Hippocampal formation (tissue), 2 donors: ENCODE results near the gene GGCX.

Experiments
- DNase-seq, 2 donors: peaks; one replicate each; lab custom pipeline; 2025; lab: John Stamatoyannopoulos, UW

Gene GGCX

DNA sequence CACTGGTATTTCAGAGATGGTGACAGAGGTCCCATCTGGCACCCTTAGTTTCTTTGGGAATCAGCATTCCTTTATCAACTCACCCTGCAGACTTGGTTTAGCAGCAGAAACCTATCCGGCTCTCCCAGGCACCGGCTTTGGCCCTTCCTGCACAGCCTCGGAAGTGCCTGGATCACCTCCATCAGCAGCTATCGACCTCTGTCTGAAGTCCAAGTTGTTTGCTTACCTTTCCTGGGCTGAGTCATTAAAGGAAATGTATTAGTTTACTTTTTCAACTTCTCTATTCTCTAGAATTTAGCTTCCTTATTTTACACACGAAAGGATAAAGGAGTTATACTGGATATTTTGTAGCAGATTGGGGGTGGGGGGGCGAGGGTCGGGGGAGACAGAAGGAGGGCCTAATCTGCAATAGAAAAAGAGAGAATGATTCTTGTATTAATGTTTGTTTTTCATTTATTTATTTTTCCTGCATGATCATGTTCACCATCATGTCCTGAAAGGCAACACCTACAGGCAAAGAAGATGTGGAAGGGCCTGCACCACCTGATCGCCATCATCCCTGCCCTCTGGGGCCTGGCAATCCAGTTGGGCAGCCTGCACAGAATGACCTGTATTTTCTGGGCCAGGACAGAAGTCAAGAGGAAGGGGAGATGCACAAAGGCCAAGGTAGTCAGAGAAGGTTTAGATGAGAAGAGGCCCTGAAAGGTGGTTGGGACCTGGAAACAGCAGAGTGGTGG, 44.5 kb downstream of the GGCX start:
- no peak for DNase-seq

DNA sequence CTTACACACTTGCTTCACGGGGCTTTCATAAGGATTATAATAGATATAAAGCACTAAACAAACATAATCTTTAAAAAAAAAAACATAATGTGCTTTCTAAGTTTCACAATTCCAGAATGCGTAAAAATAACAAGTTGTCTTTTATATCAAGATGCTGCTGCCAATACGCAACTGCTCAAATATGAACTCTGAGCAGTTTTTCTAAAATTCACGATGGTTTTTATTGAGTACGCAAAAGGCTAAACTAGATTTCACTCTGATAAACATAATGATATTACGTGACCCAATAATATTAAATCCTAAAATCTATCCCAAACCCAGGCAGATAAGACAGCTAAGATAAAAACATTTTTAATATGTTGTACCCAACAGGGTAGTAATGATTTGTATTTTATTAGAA, 47.0 kb downstream of the GGCX start:
- no peak for DNase-seq

DNA sequence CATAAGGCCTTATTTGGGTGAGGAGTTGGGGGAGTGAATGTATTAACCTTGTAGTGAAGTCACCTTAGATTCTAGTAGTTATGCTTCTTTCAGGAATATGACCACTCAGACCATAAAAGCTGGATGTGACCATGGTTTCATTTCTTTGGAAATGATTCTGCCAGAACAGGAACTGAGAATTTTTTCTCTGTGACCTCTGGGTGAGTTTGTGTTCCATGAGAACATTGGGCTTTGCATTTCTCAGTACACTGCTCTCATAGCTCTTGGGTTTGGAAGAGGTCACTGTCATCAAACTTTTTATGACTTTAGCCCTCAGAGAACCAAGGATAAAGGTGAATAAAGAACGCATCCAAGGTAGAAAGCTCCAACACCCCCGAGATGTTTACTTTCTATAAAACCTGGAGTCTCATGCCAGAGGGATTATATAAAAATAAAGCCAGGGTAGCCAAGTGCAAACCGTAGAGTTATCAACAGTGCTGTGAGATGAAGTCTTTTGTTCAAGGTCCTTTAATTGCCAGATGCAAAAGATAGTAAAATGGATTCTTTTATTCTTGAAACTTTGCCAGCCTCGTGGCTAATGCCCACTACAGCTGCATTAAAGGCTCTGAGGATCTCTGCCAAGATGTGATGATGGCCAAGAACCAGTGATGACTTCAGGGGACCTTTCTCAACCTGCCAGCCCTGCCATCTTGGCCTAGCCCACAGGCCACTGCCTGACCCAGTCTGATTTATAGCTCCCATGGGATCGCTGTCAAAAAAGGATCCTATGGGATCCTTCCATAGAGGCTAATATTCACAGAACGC, 50.1 kb downstream of the GGCX start:
- DNase-seq = no peak

DNA sequence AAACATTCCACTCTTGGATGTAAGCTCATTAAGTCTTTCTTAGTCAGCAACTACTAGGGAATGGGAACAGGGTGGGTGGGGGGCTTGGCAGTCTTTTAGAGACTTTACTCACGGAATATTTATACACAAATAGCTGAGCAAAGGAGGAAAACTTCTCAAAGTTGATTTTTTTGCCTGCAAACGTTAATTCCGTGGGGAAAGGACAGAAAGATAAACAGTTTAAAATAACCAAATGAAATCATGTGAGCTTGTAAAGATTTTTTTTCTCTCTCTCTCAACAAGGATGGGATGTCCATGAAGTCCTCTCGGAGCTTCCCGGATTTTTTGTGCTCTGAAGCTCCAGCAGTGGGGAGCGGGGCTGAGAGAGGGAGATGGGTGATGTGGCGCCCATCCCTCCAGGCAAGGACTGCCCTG, 54.5 kb downstream of the GGCX start:
- DNase-seq = no peak

DNA sequence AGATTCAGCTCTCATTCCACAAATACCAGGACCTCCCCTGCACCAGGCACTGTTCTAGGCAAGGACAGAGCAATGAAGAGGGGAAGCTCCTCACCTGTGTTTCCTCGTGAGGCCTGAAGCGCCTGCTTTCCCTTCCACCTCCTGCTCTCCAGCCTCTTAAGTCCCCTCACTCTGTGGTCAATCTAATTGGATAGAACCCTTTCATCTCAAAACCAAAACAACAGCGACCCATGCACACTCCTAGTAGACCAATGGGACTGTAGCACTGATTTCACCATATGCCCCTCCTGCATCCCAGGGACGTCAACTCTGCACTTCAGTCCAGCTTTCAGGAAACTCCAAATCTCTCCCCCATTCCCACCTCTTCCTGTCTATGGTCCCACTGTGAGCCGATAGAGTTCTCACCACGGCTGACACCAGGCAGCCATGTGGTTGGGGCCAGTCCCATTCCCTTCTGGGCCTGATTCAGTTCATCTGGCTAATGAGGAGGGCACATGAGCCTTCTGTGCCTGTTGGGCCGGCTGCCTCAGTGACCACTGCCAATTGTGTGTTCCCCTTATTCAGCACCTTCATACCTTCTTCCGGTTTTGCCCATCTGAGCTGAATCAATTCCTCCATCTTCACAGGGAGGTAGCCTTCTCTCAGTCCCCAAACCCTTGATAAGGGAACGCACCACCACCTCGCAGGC, 55.6 kb downstream of the GGCX start:
- no peak for DNase-seq

DNA sequence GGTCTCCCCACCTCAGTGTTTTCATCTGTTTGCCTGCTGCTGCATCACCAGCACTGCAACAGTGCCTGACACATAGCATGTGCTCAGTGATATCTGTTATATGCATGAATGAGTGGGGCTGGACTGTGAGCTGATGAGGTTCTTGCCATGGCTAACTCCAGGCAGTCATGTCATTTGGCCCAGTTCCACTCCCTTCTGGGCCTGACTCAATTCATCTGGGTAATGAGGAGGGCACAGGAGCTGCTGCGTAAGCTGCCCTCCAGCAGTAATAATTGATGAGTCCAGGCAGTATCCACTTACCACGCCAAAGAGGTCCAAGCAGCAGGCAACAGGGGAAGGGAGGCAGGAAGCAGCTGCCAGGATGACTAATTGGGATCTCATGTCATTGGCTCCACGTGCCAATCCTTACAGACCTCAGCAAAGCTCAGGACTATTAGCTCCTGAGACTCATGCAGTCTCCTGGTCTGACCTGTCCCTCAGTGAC, 56.5 kb downstream of the GGCX start:
- no peak for DNase-seq

DNA sequence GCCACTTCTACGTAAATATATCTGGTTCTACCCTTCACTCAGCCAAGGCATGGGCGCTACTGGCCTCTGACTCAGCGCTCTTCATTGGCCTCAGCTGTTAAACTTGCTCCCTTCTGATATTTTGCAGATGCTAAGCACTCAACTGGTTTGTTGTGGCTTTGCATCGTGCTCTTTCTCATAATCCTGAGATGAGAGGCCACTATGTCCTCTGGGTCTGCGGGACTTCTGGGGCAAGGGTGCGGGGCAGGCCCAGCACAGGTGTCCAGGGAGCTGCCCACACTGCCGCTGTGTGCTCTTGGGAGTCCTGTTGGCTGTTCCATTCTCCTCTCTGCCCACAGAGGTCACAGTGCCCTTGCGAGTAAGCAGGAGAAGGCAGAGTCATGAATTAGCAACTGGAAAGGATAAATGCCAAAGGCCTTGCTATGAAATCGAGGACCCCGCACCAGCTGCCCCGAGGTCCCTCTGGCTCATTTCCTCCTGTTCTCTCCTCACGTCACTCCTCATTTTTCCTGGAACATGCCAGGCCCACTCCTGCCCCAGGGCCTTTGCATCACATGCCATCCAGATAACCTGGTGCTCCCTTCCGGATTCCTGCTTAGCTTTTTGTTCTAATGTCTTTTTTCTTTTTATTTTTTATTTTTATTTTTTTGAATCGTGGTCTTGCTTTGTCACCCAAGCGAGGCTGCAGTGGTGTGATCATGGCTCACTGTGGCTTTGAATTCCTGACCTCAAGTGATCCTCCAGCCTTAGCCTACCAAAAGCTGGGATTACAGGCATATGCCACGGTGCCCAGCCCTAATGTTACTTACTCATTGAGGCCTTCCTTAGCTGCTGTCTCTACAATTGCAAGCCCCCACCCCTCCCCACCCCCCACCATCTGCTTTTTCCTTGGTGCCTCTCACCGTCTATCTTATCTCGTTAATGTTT, 57.2 kb downstream of the GGCX start:
- no peak for DNase-seq

DNA sequence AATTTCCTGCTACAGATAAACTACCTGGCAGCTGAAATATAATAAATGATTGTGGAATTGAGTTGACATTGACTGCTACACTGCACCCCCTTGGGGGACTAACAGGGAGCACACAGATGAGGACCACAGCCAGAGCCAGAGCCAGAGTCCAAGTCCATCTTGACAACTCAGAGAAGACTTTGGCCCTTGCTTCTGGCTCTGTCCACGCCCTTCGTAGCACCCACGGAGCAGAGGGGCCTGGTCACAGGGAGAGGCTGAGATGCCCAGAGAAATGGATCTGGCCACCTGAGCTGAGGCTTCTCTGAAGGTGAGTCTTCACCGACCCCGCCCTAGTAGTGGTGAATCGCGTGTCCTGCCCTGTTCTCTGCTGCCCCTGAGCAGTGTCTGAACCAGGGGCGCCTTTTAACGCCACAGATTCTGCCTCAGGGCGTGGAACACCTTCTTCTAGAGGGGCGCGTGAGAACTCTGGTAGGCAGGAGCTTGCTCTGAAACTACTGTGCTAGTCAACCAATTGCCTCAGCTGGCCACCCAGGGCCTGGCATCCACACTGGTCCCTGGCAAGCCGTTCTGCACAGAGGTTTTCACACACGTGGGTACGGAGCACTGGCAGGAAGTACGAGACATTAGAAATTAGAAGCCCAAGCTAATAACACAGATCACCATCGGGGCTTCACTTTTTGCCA, 58.0 kb downstream of the GGCX start:
- no peak for DNase-seq

DNA sequence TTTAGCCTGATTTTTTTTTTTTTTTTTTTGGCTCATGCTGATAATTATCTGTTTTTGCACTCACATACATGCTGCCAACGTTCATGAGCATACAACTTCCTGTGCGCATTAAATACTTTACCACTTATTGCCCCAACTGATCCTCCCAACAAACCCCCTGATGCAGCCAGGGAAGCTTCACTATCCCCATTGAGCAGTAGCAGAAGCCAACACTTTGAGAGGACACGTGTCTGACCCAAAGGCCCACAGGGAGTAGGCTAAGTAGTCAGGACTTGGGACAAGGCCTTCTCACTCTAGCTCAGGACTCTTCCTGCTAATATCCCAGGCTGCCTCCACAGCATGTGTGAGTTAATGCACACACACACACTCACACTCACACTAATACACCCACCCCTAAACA, 58.6 kb downstream of the GGCX start:
- no peak for DNase-seq

DNA sequence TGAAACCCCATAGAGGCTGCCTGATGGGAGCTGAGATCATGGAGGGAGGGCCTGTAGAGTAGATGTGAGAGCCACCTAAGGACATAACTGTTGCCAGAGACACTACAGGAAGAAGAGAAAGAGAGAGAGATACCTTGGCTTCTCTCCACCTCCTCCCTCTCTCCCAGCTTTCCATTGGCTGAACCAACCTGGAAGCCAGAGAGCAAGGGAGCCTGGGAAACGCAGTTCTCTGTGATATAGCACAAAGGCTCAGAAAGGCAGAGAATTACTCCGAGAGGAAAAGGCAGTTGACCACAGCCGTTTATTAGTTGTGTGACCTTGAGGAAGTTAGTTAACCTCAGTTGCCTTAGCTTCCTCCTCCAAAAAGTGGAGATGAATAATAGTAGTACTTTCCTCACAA, 60.0 kb downstream of the GGCX start:
- no peak for DNase-seq

DNA sequence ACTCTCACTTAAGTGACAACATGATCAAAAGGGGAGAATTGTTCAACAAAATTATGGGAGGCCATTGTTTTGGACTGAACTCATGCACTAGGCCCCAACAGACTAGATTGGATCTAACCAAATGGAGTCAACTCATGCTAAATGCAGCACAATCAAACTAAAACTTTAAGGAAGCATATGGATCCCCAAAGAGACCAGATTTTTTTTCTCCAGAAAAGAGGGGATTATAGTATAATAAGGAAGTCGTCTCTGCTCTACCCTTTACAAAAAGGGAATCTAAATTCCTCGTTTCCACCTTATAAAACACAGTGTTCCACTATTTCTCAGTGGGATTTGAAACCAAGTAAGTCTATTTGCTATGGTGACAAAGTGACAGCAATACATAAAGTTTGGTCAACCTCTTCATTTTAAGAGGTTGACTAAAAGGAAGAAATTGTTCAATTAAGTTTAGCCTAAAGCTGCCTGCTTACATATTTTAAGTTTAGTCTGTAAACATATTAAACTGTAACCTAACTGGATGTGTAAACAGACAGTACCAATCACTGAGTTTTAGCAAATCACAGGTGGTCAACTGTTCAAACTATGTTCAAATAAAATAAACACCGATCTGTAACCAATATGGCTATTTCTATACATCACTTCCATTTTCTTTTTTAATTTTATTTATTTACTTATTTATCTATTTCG, 63.2 kb downstream of the GGCX start:
- DNase-seq = no peak

DNA sequence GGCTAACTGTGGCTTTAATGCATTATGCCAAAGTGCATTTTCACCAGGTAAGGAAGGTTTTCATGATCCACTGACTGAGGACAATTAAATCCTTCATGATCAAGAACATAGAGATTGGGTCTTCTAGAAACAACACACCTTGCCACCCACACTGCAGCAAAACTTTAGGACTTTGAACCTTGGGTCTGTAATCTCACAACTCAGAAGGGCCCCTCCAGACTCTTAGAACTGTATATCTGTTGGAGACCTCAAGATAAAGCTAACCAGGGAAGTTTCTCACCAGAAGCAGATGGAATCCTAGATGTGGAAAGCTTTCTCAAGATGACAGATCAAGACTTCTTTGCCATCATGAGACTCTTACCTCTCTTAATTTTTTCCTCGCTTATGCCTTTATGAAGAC, 64.9 kb downstream of the GGCX start:
- no peak for DNase-seq
